ENCODE measurements around the gene GPRIN3.

DNA sequence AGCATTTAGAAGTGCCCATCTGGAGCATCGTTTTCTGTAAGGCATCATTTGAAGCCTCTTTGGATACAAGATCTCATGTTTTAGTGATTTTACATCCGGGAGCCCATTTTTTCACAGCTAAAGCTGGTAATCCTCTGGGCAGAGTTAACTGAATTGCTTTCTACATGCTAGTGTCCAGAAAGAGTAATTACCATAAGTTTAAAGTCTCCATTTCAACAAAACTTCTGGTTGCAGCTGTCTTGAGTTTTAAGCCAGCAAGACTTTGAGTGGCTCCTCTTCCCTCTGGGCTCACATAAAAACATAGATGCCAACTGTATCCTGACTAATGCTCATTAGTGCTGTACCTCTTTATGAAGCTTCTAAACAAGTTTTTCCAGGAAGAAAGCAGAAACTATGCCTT lies 65.4 kb downstream of the GPRIN3 start:
- TF ChIP-seq ZNF747 (tag by site-specific recombination; IDR thresholded peaks at IDR 0.05) (no peak), ZNF138 (tag by site-specific recombination; IDR thresholded peaks at IDR 0.05; ENCODE audit: borderline replicate concordance) (no peak), IKZF3 (tag by site-specific recombination; IDR thresholded peaks at IDR 0.05) (no peak), ZNF560 (tag by site-specific recombination; IDR thresholded peaks at IDR 0.05; ENCODE audit: borderline replicate concordance) (no peak), ZNF530 (tag by site-specific recombination; IDR thresholded peaks at IDR 0.05; ENCODE audit: low read depth) (no peak), ZNF274 (IDR thresholded peaks at IDR 0.05; ENCODE audit: low read length) (no peak), ZNF274 (tag by site-specific recombination; IDR thresholded peaks at IDR 0.05; ENCODE audit: borderline replicate concordance) (no peak)
- TF ChIP-seq, protein P1, sequence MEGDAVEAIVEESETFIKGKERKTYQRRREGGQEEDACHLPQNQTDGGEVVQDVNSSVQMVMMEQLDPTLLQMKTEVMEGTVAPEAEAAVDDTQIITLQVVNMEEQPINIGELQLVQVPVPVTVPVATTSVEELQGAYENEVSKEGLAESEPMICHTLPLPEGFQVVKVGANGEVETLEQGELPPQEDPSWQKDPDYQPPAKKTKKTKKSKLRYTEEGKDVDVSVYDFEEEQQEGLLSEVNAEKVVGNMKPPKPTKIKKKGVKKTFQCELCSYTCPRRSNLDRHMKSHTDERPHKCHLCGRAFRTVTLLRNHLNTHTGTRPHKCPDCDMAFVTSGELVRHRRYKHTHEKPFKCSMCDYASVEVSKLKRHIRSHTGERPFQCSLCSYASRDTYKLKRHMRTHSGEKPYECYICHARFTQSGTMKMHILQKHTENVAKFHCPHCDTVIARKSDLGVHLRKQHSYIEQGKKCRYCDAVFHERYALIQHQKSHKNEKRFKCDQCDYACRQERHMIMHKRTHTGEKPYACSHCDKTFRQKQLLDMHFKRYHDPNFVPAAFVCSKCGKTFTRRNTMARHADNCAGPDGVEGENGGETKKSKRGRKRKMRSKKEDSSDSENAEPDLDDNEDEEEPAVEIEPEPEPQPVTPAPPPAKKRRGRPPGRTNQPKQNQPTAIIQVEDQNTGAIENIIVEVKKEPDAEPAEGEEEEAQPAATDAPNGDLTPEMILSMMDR (tag by site-specific recombination; IDR thresholded peaks at IDR 0.05), result no peak

Data from HEK293 (cell line).